HUES64 (cell line): Measurements from ENCODE around the gene BYSL. TPM values are rescaled to one million over a fixed set of nuclear protein-coding genes. Genes with fewer than 3 reads are reported as not detected.
A peak's percentile ranks its signal among the peaks of the same experiment; 100 is the strongest.

Experiments used
- H3K27ac ChIP-seq: 2 replicates; pipeline ENCODE4 v1.7.0; 2013; ENCODE audit warnings: low read depth, low read length, inconsistent platforms
- H3K27me3 ChIP-seq: 2 replicates; pipeline ENCODE4 v1.6.1; 2013; ENCODE audit warnings: mild to moderate bottlenecking, low read length; ENCODE audit not compliant: insufficient read depth
- H3K36me3 ChIP-seq: 2 replicates; pipeline ENCODE4 v1.6.1; 2013; ENCODE audit warnings: mild to moderate bottlenecking, low read length; ENCODE audit not compliant: insufficient read depth
- H3K4me1 ChIP-seq: 2 replicates; pipeline ENCODE4 v1.6.1; 2013; ENCODE audit warnings: mild to moderate bottlenecking, low read length, moderate library complexity; ENCODE audit not compliant: insufficient read depth
- H3K4me3 ChIP-seq: 2 replicates; pipeline ENCODE4 v1.5.1; 2013; ENCODE audit warnings: mild to moderate bottlenecking, low read length, moderate library complexity
- H3K9ac ChIP-seq: 2 replicates; pipeline ENCODE4 v1.6.1; 2013; ENCODE audit warnings: mild to moderate bottlenecking, low read depth, low read length
- H3K9me3 ChIP-seq: 2 replicates; pipeline ENCODE4 v1.6.1; 2013; ENCODE audit warnings: low read depth, low read length; ENCODE audit not compliant: insufficient read depth
- WGBS: fragments of 150-250, 120-280 bp; methylation state at CpG from one replicate; pipeline ENCODE4 v1.1.7; 2013; ENCODE audit warnings: missing lambda C conversion rate; 5-methylcytosine and 5-hydroxymethylcytosine counted together
- polyA plus RNA-seq, 2 experiments: library from polyadenylated mRNA; stranded (reverse); fragments of 50-300 nt; gene quantifications; one replicate each; pipeline ENCODE4 v1.2.3, GENCODE V29; 2013

The BYSL gene, protein sequence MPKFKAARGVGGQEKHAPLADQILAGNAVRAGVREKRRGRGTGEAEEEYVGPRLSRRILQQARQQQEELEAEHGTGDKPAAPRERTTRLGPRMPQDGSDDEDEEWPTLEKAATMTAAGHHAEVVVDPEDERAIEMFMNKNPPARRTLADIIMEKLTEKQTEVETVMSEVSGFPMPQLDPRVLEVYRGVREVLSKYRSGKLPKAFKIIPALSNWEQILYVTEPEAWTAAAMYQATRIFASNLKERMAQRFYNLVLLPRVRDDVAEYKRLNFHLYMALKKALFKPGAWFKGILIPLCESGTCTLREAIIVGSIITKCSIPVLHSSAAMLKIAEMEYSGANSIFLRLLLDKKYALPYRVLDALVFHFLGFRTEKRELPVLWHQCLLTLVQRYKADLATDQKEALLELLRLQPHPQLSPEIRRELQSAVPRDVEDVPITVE
- polyA plus RNA-seq (2013, experiment 1 of 2) = 46.0 TPM
- 39.8 TPM for polyA plus RNA-seq (2013, experiment 2 of 2)

DNA sequence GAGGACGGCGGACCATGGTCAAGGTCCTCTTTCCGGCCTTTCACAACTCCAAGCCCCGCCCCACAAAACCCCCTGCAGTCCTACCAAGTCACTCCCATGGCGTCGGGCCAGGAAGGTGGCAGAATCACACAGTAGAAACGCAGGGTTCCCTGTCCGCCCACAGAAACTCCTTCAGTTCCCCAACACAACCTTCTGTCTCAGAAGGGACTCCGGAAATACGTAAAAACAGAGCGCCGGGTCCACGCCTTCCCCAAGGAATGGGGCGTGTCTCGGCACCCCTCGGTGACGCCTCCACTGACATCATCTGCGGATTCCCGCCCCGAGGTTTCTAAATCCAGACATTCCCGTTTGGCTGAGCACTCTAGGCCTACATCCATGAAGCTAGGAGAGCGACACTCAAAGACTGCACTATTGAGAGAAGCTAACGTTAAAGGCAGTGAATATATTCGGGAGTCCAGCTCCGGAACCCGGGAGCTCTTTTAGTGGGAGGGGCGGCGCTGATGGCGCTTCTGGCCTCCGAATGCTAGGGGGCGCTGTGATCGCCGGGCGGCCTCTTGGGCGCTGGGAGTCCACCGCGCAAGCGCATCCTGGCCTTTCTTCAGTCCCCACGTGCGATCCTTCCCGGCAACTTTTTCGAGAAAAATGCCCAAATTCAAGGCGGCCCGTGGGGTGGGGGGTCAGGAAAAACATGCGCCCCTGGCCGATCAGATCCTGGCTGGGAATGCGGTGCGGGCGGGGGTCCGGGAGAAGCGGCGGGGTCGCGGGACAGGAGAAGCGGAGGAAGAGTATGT is at the start of gene BYSL, which contains the start of gene MED20:
BYSL (plus strand) TSS at position 579 of the 791 bp plus-strand sequence; CDS start at position 643, 64 bp downstream.
MED20 (minus strand) TSS at position 219 of the 791 bp plus-strand sequence; CDS start at position 98, 121 bp downstream.
- WGBS = under 1% methylated on average over 55 of the region's 55 CpGs
- peak within 1 kb of the TSS; percentile 89 for H3K9ac ChIP-seq
- peak within 1 kb of the TSS; percentile 93 for H3K27ac ChIP-seq
- peak within 1 kb of the TSS; percentile 78 for H3K4me3 ChIP-seq
- peaks cover 28% of the 10 kb centered on the region for H3K36me3 ChIP-seq
- peaks cover 12% of the 10 kb centered on the region for H3K4me1 ChIP-seq
- H3K27me3 ChIP-seq = no peaks in the 10 kb centered on the region
- no peaks in the 10 kb centered on the region for H3K9me3 ChIP-seq

DNA sequence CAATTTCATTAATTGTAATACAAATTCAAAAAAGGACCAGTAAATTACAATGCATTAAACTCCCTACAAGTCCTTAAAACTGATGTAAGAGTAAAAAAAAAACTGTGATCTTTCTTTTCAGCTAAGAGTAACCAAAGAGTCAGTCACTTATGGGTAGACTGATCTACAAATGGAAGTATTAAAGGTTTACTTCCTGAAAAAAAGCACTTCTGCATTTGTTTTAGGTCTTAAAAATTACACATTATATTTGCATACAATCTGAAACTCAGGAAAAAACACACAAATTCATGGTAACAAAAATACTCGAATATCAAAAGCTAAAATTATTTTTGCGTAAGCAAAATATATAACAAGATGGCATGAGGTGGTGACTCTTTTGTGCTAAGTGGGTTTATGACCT is 49.6 kb upstream of the BYSL start:
- Histone ChIP-seq H3K4me3 (no peak overlapping the region), H3K27ac (no peak overlapping the region), H3K36me3 (peaks cover 13% of the 10 kb centered on the region), H3K27me3 (no peaks in the 10 kb centered on the region), H3K4me1 (peaks cover 8% of the 10 kb centered on the region; the same call in 1 of the 2 replicates), H3K9ac (no peak overlapping the region), H3K9me3 (no peaks in the 10 kb centered on the region)
- WGBS = 100% methylated on average over 2 of the region's 2 CpGs

DNA sequence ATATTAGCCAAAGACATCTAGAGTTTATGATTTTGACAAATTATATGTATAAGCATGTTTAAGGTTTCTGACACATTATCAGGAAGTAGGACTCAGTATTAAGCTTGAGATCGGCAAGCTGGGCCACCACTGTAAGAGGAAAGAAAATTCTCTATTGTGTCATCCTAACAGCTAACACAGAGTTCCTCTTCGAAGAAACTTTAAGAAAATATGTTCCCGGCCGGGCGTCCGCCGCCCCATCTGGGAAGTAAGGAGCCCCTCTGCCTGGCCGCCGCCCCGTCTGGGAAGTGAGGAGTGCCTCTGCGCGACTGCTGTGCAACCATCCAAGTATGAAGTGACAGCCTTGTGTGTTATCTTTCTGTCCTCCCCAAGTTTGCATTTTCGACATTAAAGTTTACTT is 49.2 kb upstream of the BYSL start:
- Histone ChIP-seq H3K9ac (no peak overlapping the region), H3K9me3 (no peaks in the 10 kb centered on the region), H3K4me1 (peaks cover 8% of the 10 kb centered on the region; the same call in 1 of the 2 replicates), H3K4me3 (no peak overlapping the region), H3K36me3 (peaks cover 13% of the 10 kb centered on the region), H3K27me3 (no peaks in the 10 kb centered on the region), H3K27ac (no peak overlapping the region)
- WGBS = 96% methylated on average over 12 of the region's 13 CpGs

DNA sequence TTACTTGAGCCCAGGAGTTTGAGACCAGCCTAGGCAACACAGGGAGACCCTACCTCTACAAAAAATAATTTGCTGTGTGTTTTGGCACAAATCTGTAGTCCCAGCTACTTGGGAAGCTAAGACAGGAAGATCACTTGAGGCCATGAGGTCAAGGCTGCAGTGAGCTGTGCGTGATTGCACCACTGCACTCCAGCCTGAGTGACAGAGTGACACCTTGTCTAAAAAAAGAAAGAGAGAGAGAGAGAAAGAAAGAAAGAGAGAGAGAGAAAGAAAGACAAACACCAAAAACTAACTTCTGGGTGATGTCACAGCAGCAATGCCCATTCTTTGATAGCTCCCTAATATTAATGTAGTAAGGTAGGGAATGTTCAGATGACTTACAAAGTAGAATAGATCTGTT is 46.6 kb upstream of the BYSL start:
- Histone ChIP-seq H3K27me3 (no peaks in the 10 kb centered on the region), H3K9ac (no peak overlapping the region), H3K4me3 (no peak overlapping the region), H3K4me1 (peaks cover 18% of the 10 kb centered on the region), H3K36me3 (peaks cover 8% of the 10 kb centered on the region), H3K9me3 (no peaks in the 10 kb centered on the region), H3K27ac (no peak overlapping the region)
- WGBS = 94% methylated on average over 1 of the region's 1 CpG

DNA sequence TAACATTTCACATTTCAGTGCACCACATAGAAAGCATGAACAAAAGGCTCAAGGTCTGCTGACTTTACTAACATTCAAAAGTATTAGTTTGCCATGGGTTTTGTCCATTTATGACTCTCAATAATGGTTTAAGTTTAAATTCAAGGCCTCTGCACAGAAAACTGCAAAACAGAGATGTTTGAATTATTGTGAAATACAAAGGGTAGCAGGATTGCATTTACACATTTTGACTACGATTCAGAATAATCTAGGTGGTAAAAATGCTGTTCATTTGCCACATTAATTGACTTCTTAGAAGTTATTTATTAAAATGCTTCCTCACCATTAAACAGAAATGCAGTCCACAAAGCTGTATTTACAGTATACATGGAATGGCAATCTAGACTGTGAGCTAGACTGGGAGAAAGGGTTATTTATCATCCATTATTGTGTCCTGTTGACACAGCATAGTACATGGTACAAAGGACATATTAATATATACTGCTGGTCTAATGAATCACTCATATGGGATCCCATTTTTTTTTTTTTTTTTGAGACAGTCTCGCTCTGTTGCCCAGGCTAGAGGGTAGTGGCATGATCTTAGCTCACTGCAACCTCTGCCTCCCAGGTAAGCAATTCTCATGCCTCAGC is 44.1 kb upstream of the BYSL start:
- WGBS = 87% methylated on average over 2 of the region's 2 CpGs
- no peak overlapping the region for H3K4me3 ChIP-seq
- peaks cover 18% of the 10 kb centered on the region for H3K4me1 ChIP-seq
- no peaks in the 10 kb centered on the region for H3K27me3 ChIP-seq
- no peaks in the 10 kb centered on the region for H3K36me3 ChIP-seq
- H3K9ac ChIP-seq = no peak overlapping the region
- H3K9me3 ChIP-seq = no peaks in the 10 kb centered on the region
- H3K27ac ChIP-seq = no peak overlapping the region

DNA sequence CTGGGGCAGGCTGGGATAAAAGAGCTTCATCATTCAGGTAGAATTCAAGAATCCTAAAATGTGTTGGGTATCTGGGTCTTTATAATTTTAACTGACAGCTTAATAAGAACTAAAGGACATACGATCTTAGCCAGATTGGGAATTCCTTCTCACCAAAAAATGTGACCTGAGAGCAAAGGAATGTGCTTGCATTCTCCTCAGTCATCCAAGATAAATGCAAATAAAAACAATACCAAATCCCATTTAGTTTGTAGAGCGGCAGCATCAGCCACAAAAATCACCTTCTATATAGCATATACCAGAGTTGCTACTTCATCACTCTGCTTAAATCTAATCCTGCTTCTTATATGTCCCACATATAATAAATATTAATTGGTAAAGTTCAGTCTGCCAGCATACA is 43.1 kb upstream of the BYSL start:
- peak overlapping the region; percentile 45 for H3K27ac ChIP-seq
- H3K27me3 ChIP-seq = no peaks in the 10 kb centered on the region
- H3K4me1 ChIP-seq = peaks cover 14% of the 10 kb centered on the region
- H3K9me3 ChIP-seq = no peaks in the 10 kb centered on the region
- H3K4me3 ChIP-seq = no peak overlapping the region
- WGBS = 80% methylated on average over 2 of the region's 2 CpGs
- peak overlapping the region; percentile 5; the same call in 1 of the 2 replicates for H3K9ac ChIP-seq
- no peaks in the 10 kb centered on the region for H3K36me3 ChIP-seq

DNA sequence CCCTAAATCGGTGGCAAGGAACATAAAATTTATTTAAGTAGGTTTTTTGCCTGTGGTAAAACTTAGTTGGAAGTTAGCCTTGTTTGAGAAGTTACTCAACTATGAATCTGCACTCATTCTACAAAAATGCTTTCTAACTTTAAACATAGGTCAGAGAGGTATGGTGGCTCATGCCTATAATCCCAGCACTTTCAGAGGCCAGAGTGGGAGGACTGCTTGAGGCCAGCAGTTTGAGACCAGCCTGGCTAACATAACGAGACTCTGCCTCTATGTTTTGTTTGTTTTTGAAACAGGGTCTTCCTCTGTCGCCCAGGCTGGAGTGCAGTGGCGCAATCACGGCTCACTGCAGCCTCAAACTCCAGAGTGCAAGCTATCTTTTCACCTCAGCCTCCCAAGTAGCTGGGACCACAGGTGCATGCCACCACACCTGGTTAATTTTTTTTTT is 42.3 kb upstream of the BYSL start:
- Histone ChIP-seq H3K4me3 (no peak overlapping the region), H3K4me1 (peaks cover 10% of the 10 kb centered on the region), H3K27me3 (no peaks in the 10 kb centered on the region), H3K36me3 (no peaks in the 10 kb centered on the region), H3K9ac (0 out of 2 replicates have a peak overlapping the region, but pooled peaks have one; percentile 24), H3K27ac (peak overlapping the region; percentile 49; the same call in 1 of the 2 replicates), H3K9me3 (no peaks in the 10 kb centered on the region)
- WGBS = 93% methylated on average over 5 of the region's 5 CpGs

DNA sequence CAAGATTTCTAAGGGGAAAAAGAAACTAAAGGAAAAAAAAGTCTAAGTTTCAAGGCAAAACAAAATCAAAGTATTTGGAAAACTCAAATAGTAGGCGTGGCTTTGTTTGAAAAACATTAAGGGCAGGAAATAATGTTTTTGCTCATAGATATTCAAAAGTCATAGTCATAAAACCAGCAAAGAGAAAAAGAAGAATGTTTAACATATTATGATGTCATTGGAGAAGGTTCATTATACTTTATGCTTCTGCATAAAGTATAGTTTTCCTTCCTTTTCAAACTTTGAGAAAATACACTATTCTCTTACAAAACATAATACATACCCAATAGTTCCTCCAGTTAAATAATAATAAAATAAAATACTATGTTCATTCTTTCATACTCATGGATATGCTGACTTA is 39.8 kb upstream of the BYSL start:
- Histone ChIP-seq H3K9me3 (no peaks in the 10 kb centered on the region), H3K4me1 (peaks cover 10% of the 10 kb centered on the region), H3K9ac (no peak overlapping the region), H3K27ac (no peak overlapping the region), H3K36me3 (0 out of 2 replicates have a peak, but pooled peaks cover 4% of the 10 kb centered on the region), H3K27me3 (no peaks in the 10 kb centered on the region), H3K4me3 (no peak overlapping the region)
- 90% methylated on average over 1 of the region's 1 CpG for WGBS

DNA sequence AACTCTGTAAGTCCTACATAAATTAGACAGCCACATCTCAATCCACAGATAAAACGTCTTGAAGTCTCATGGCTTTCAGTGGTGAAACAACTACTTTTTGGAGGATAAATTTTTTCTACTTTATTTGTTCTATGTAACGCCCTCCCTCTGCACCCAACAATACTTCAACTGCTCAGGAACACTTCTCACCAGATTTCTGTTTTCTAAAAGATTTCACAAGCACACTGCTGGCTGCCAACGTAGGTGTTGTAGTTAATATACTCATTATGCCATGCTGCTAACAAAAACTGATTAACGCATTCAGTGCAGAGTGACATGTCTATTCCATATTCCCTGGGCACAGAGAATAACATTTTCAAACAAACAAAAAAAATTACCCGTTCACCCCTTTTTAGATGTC is 36.3 kb upstream of the BYSL start:
- no peak overlapping the region for H3K4me3 ChIP-seq
- H3K9ac ChIP-seq = no peak overlapping the region
- no peak overlapping the region for H3K27ac ChIP-seq
- H3K4me1 ChIP-seq = peaks cover 13% of the 10 kb centered on the region
- no peaks in the 10 kb centered on the region for H3K9me3 ChIP-seq
- 97% methylated on average over 4 of the region's 5 CpGs for WGBS
- H3K27me3 ChIP-seq = no peaks in the 10 kb centered on the region
- 0 out of 2 replicates have a peak, but pooled peaks cover 4% of the 10 kb centered on the region for H3K36me3 ChIP-seq

DNA sequence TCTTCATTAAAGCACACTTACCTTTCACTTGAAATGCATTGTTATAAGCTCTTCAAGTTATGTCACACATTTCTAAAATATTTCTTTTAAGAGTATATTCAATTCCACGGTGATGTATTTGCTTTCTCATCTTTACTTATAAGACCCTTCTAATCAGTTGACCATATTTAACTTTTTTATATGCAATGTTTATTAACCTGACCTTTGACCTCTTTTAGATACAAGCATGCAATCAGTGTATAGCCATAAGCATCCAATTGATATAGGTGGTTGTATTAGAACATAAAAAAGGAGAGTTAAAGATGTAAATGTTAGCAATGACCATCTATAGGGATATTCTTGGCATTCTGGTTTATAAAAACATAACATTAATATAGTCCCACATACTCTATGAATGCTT is 35.4 kb upstream of the BYSL start:
- Histone ChIP-seq H3K4me3 (no peak overlapping the region), H3K27me3 (no peaks in the 10 kb centered on the region), H3K36me3 (0 out of 2 replicates have a peak, but pooled peaks cover 4% of the 10 kb centered on the region), H3K9me3 (no peaks in the 10 kb centered on the region), H3K9ac (no peak overlapping the region), H3K27ac (no peak overlapping the region), H3K4me1 (peaks cover 13% of the 10 kb centered on the region)
- 100% methylated on average over 1 of the region's 1 CpG for WGBS
